ENCODE results near the gene GOLIM4. TPM values are rescaled to one million over a fixed set of nuclear protein-coding genes. Genes with fewer than 3 reads are reported as not detected.
"Not testable (repeated sequence)": the region's sequence is repeated elsewhere in the genome, so short reads cannot be mapped to it uniquely, and the experiment has no call there.

GOLIM4 gene
- total RNA-seq, 1 experiment from 2014 or later = 30.0 TPM

GRCh38 chr3:168058481-168058880, 37.2 kb downstream of the GOLIM4 start:
- Mint-ChIP-seq H3K27me3 (ENCODE audit: low read depth) (no peaks in the 10 kb centered on the region), H3K4me1 (peaks cover 12% of the 10 kb centered on the region), H3K36me3 (peaks cover 32% of the 10 kb centered on the region), H3K4me3 (no peak overlapping the region), H3K9me3 (peaks cover 32% of the 10 kb centered on the region), H3K27ac (no peak overlapping the region)
- no peak for ATAC-seq
- ChIA-PET CTCF (interaction anchor here (1.1 kb wide), 1 partner anchor 100 kb away, joined by 3 read pairs; no protein-coding TSS in a partner anchor), POLR2A (no interaction called here)
- DNase-seq (ENCODE audit: low spot score) = no peak
- no peak for TF ChIP-seq ZNF423 (CRISPR knock-in tag; IDR thresholded peaks at IDR 0.05)
- TF ChIP-seq ZNF512 (CRISPR knock-in tag; IDR thresholded peaks at IDR 0.05; ENCODE audit: borderline replicate concordance) = no peak

GRCh38 chr3:168056398-168057230, 39.1 kb downstream of the GOLIM4 start:
- H3K9me3 Mint-ChIP-seq = peaks cover 32% of the 10 kb centered on the region
- H3K27me3 Mint-ChIP-seq (ENCODE audit: low read depth); ATAC-seq; H3K4me3 Mint-ChIP-seq; CTCF ChIA-PET; POLR2A ChIA-PET; H3K27ac Mint-ChIP-seq; H3K4me1 Mint-ChIP-seq; DNase-seq (ENCODE audit: low spot score): not testable (repeated sequence)
- H3K36me3 Mint-ChIP-seq = peaks cover 32% of the 10 kb centered on the region

GRCh38 chr3:168054447-168054846, 41.3 kb downstream of the GOLIM4 start:
- peaks cover 32% of the 10 kb centered on the region for H3K9me3 Mint-ChIP-seq
- ATAC-seq (no peak), DNase-seq (ENCODE audit: low spot score) (no peak)
- peaks cover 10% of the 10 kb centered on the region for H3K4me1 Mint-ChIP-seq
- TF ChIP-seq HMGA2 (CRISPR knock-in tag; IDR thresholded peaks at IDR 0.05) (peak; percentile 94), MXD4 (CRISPR knock-in tag; IDR thresholded peaks at IDR 0.05; ENCODE audit: borderline replicate concordance) (no peak)
- peaks cover 32% of the 10 kb centered on the region for H3K36me3 Mint-ChIP-seq
- H3K27me3 Mint-ChIP-seq (ENCODE audit: low read depth) = no peaks in the 10 kb centered on the region
- no peak overlapping the region for H3K4me3 Mint-ChIP-seq
- peak overlapping the region; percentile 4; the same call in 1 of the 2 replicates for H3K27ac Mint-ChIP-seq
- ChIA-PET POLR2A (no interaction called here), CTCF (no interaction called here)

- no peak overlapping the region for H3K4me3 Mint-ChIP-seq
- CTCF ChIA-PET = interaction anchor here (0.7 kb wide), 1 partner anchor 112 kb away, joined by 5 read pairs; no protein-coding TSS in a partner anchor
- ATAC-seq (no peak), DNase-seq (ENCODE audit: low spot score) (no peak)
- no peaks in the 10 kb centered on the region for H3K27me3 Mint-ChIP-seq (ENCODE audit: low read depth)
- peaks cover 32% of the 10 kb centered on the region for H3K9me3 Mint-ChIP-seq
- peaks cover 24% of the 10 kb centered on the region for H3K4me1 Mint-ChIP-seq
- peaks cover 32% of the 10 kb centered on the region for H3K36me3 Mint-ChIP-seq
- POLR2A ChIA-PET = no interaction called here
- TF ChIP-seq NFE2L1 (CRISPR knock-in tag; IDR thresholded peaks at IDR 0.05) (no peak), GTF2I (CRISPR knock-in tag; conservative IDR thresholded peaks at IDR 0.05) (no peak), TP53 (CRISPR knock-in tag; IDR thresholded peaks at IDR 0.05) (no peak), EMX1 (CRISPR knock-in tag; IDR thresholded peaks at IDR 0.05) (no peak), RELA (CRISPR knock-in tag; IDR thresholded peaks at IDR 0.05; ENCODE audit: borderline replicate concordance) (no peak), SP1 (CRISPR knock-in tag; conservative IDR thresholded peaks at IDR 0.05) (no peak), ZNF396 (CRISPR knock-in tag; IDR thresholded peaks at IDR 0.05; ENCODE audit: borderline replicate concordance) (no peak)
- no peak overlapping the region for H3K27ac Mint-ChIP-seq
Observed at GRCh38 chr3:168053115-168053514, 42.6 kb downstream of the GOLIM4 start.

- no peak for ATAC-seq
- Mint-ChIP-seq H3K27ac (no peak overlapping the region), H3K9me3 (peaks cover 28% of the 10 kb centered on the region), H3K4me3 (no peak overlapping the region), H3K4me1 (peaks cover 26% of the 10 kb centered on the region), H3K36me3 (peaks cover 29% of the 10 kb centered on the region), H3K27me3 (ENCODE audit: low read depth) (no peaks in the 10 kb centered on the region)
- TF ChIP-seq ATF1 (CRISPR knock-in tag; IDR thresholded peaks at IDR 0.05) (no peak), USF1 (CRISPR knock-in tag; IDR thresholded peaks at IDR 0.05) (no peak)
- POLR2A ChIA-PET = no interaction called here
- no peak for DNase-seq (ENCODE audit: low spot score)
- CTCF ChIA-PET = interaction anchor here (1.3 kb wide), 1 partner anchor 113 kb away, joined by 3 read pairs; no protein-coding TSS in a partner anchor
Observed at GRCh38 chr3:168052515-168052914, 43.2 kb downstream of the GOLIM4 start.

All from WTC11 (cell line).